ENCODE measurements around the gene BNC2. TPM values are rescaled to one million over a fixed set of nuclear protein-coding genes. Genes with fewer than 3 reads are reported as not detected.

BNC2 gene
- total RNA-seq, 2 donors from 2014 or later: 3.9 to 19.3 TPM

DNA sequence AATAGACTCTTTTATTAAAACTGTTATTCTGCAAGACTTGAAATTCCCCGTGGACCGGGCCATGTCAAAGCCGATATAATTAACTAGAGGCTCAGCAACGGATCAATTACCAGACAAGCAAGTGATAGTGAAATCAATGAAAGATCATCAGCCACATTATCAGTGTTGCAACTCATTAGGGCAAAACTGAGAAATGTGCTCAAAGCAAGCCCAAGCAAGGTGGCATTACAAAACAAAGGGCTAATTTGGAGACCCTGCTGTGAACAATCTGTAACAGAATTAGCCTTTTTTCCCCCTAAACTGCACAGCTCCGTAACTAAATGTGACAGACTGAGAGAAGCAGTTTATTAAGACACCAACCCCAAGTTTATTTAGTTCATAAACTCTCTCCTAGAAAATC, 140.3 kb downstream of the BNC2 start:
- DNase-seq (no peak), ATAC-seq (no peak)
- intact Hi-C loops (cut with DNase I, micrococcal nuclease): no loop called here

DNA sequence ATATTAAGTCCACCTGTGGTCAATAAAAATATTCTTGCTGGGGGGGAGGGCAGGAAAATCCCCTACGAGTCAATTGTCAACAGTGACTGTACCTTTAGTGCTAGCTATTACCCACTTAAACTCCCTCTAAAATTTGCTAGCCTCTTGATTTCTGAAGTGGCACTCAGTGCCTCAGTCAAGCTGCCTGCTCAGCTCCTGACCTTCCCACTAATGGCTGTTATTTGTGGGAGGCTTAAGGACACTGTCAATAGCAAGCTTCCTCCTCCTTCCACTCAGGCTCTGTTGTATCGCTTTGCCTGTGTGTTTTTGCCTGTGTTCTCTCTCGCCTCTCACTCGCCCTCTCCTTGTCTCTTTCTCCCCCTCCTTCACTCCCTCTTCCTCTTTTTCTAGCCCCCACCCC, 140.8 kb downstream of the BNC2 start:
- ATAC-seq (no peak), DNase-seq (no peak)
- intact Hi-C loops (cut with DNase I, micrococcal nuclease): loop anchor here in 1 of 2 donors (10.0 kb wide), 1 partner anchor 135 kb away; no protein-coding TSS in a partner anchor

DNA sequence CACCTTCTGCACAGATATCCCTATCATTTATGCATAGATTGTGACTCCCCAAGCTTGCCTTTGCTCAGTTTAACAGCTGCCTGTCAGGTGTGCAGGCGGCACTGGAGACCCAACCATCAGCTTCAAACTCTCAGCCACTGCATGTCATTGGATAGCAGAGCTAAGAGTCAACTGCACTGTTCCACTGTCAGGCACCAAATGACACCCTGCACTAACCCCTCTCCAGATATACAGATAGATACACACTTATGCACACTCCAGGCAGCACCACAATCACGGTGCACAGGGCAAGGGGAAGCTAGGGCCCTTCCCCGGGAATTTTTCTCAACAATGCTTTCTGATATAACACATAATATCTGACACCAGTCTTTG, 142.3 kb downstream of the BNC2 start:
- ATAC-seq: no peak
- intact Hi-C loops (cut with DNase I, micrococcal nuclease): loop anchor here in 1 of 2 donors (10.0 kb wide), 1 partner anchor 137 kb away; no protein-coding TSS in a partner anchor

DNA sequence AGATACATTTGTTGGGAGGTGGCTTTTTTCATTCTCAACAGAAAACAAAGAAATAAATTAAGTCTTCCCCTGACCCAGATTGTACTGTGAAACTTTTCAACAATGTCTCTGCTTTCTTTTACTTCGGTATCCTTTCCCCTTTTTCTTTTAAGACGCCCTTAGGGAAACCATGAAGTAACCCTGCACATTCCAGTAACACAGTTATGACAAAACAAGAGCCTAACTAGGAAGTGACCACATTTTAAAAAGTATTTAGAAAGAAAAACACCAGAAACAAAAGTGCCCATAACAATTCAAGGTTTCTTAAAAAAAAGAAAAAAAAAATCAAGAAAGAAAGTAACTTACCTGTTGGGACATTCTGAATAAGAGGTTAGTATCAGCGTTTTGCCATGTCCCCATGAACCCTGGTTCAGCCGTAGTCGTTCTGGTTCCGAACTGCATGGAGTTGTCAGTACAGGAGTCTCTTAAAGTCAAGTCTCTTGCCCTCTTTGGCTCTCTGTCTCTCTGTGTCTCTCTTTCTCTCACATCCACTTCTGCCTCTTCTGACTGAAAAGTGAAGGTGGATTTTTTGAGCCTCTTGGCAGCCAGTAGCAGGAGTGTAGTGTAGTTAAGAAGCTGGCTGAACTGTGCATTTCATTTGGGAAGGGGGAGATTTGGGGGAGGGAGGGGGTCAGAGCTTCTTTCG, 142.9 kb downstream of the BNC2 start:
- intact Hi-C loops (cut with DNase I, micrococcal nuclease): loop anchor here in 1 of 2 donors (10.0 kb wide), 1 partner anchor 137 kb away; no protein-coding TSS in a partner anchor
- ATAC-seq (peak; percentile 7), DNase-seq (no peak)

More for the DNA sequence above, 142.3 kb downstream of the BNC2 start:
- DNase-seq: no peak

DNA sequence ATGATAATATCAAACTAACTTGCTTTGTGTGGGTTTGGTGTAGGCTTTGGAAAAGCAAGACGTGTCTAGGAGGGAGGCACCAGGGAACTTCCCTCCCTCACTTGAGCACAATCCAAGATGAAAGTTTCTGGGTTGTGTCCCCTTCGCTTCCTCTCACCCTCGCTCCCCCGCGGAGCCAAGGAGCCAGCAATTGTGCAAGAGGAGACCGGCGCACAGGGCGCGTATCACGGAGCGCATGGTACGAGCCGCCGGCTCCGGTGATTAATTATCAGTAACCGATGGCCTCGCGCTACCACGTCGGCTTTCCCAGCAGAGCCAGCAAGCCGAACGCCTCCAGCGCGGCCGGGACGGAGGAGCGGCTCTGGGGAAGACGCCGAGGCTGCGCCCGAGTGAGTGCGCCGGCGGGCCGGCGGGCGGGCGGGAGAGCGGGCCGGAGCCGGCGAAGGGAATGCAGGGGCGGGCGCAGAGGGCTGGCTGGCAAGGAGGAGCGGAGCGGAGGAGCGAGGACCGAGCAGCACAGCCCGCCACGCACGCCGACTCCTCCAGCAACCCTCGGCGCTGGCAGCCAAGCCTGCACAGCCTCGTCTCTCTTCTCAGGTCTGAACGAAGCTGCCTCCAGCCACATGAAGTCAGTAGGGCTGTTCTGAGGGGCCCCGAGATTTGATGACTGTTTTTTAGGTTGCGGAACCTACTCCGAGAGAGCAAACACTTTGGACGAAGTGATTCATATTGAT, 143.6 kb downstream of the BNC2 start:
- ATAC-seq (peak; percentile 93), DNase-seq (peak; percentile 53 to 61)
- intact Hi-C loops (cut with DNase I, micrococcal nuclease): loop anchor here in 1 of 2 donors (10.0 kb wide), 1 partner anchor 138 kb away; no protein-coding TSS in a partner anchor

DNA sequence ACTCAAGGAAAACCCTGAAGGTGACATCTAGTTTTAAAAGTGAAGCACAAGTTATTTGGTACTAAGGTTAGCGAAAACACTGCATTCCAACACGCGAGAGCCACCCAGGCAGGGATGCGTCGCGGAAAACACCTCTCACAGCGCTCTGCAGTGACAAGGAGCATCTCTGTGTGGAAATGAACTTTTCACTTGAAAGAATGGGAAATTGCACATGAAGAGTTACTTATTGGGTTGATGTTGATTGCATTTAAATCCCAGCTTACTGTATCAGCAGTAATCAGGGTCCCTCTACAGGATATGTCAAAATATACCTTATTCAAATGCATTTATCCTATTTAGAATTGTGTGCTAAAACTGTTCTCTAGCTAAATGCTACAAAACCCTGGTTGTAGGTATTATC, 144.4 kb downstream of the BNC2 start:
- no peak for ATAC-seq
- intact Hi-C loops (cut with DNase I, micrococcal nuclease): loop anchor here in 1 of 2 donors (10.0 kb wide), 1 partner anchor 139 kb away; no protein-coding TSS in a partner anchor
- DNase-seq: no peak

DNA sequence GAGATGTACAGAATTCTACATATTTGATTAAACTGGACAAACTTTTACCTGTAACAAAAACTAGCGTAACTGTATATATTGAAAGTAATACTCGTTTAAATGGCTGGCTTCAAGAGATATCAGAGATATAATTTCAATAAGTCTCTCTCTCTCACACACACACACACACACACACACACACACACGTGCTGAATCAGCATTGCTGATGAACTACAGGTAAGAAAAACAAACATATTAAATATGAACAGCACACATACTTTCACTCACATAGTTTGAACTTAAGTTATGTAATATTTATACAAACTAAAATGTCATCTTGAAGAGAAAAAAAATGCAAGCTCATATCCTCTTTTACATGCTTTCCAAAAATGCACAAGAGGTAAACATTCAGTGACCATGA, 145.4 kb downstream of the BNC2 start:
- ATAC-seq: no peak
- intact Hi-C loops (cut with DNase I, micrococcal nuclease): loop anchor here in 1 of 2 donors (10.0 kb wide), 1 partner anchor 140 kb away; no protein-coding TSS in a partner anchor
- no peak for DNase-seq

DNA sequence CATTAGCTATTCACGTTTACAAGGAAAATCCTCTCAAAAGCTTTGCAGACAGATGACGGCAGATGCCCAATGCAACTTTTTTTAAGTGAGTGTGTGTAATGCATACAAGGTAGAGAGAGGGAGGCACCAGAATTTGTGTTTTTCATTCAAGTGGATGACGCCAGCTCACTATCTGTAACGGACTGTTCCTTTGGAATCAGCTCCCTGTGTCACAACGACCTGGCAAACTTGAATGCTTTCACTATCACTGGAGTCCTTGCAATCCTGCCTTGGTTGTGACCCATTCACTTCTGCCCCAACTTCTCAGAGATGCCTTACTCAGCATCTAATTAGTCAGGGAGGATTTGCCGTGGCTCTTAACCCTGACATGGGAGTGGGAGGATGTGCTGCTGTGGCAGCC, 148.5 kb downstream of the BNC2 start:
- no peak for ATAC-seq
- peak in 1 of 2 donors; percentile 37 for DNase-seq
- intact Hi-C loops (cut with DNase I, micrococcal nuclease): loop anchor here in 1 of 2 donors (10.0 kb wide), 1 partner anchor 143 kb away; no protein-coding TSS in a partner anchor

DNA sequence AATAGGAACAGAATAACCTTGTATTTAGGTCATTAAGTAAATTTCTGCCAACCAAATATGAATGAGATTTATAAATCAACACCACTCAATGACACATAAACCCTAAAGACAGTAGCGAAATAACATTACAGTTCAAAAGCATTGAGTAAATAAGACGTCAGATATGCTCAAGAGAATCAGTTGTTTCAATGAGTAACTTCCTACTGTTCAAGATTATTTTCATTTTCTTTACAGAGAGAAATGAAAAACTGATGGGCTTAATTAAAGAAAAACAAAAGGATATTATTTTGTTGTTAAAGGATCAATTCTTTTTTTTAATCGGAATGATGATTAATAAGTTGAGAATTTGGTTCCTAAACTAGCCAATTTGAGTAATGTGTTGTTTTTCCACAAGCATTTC, 150.1 kb downstream of the BNC2 start:
- DNase-seq (no peak), ATAC-seq (no peak)
- intact Hi-C loops (cut with DNase I, micrococcal nuclease): loop anchor here in 1 of 2 donors (10.0 kb wide), 1 partner anchor 144 kb away; no protein-coding TSS in a partner anchor

DNA sequence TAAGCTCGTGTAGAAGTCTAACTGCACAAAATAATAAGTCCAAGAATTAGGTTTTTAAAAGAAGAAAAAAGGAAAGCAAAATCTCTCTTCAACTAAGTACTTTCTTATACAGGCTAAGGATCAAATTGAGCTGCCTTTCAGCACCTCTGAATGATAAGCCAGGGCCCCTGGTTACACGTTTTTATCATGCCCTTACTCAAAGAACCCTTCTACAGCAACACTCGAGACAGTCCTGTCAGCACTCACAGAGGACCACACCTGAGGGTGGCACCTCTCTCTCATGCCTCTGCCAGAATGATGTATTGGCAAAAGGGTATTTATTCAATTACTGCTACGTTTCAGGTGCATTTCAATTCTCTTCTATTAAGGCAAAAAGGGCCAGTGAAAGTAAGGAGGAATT, 150.5 kb downstream of the BNC2 start:
- intact Hi-C loops (cut with DNase I, micrococcal nuclease): loop anchor here in 1 of 2 donors (10.0 kb wide), 1 partner anchor 145 kb away; no protein-coding TSS in a partner anchor
- DNase-seq (no peak), ATAC-seq (no peak)

DNA sequence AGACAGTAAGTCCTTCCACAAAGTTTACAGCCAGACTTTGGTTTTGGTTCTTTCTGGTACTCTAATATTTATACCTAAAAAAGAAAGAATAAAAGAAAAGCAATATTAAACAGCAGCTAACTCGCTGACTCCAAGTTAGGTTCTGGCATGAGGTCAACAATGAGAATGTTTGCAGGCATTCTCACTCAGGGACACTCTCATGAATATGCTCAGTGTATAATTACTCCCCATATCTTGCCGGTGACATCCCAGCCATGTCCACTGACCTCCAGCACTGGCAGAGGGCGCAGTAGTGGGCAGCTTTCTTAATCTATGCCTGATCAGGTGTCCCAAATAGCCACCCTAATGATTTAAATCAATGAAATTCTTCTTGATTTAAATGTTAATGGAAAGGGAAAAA, 151.5 kb downstream of the BNC2 start:
- intact Hi-C loops (cut with DNase I, micrococcal nuclease): no loop called here
- DNase-seq (no peak), ATAC-seq (no peak)

DNA sequence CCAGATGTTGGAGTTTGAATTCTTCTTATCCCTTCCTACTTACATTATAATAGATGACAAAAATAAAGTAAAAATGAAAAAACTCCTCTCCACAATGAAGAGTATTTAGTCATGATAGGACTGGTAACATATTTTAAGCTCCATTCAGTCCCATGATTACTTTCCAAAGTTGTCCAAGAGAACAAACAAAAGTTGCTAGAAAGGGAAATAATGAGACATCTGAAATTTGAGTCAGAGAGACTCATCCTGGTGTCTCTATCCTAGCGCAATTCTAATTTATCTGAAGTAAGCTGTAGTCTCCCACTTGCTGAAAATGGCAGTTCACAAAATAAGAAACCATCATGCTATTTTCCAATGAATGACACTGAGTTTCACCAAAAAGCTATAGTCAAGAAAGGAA, 152.2 kb downstream of the BNC2 start:
- DNase-seq (no peak), ATAC-seq (no peak)
- intact Hi-C loops (cut with DNase I, micrococcal nuclease): no loop called here

DNA sequence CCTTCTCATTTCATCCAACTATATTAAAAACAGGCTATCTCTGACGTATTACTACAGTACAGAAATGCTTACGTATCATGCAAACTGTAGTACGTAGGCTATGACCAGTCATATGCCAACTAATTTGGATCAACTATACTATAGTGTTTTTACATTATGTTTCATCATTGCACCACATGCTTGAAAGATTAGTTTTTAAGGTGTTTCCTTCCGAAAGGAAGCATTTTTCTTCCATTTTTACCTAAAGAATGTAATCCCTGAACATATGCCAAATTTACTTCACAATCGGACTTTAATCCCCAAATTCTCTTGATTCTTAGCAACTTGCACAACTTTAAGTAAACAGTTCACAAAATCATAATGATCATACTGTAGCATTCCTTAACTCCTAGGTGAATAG, 153.9 kb downstream of the BNC2 start:
- DNase-seq: no peak
- intact Hi-C loops (cut with DNase I, micrococcal nuclease): no loop called here

DNA sequence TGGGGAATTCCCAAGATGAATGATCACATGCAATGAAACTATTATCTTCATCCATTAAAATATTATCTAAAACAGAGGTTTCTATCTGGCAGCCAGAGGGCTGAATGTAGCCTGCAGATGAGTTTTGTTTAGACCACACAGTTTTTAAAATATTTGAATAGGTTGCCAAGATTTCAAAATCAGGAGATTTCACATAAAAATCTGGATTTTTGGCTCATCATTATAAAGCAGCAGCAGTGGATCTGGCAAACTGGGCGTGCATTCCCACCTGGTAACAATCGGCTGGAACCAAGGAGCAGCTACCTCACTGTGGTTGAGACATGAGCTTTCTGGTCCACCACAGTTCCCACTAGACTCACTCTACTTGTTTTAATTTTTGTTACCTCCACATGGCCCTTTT, 155.1 kb downstream of the BNC2 start:
- intact Hi-C loops (cut with DNase I, micrococcal nuclease): no loop called here
- DNase-seq (no peak), ATAC-seq (no peak)

More for the DNA sequence above, 153.9 kb downstream of the BNC2 start:
- no peak for ATAC-seq

DNA sequence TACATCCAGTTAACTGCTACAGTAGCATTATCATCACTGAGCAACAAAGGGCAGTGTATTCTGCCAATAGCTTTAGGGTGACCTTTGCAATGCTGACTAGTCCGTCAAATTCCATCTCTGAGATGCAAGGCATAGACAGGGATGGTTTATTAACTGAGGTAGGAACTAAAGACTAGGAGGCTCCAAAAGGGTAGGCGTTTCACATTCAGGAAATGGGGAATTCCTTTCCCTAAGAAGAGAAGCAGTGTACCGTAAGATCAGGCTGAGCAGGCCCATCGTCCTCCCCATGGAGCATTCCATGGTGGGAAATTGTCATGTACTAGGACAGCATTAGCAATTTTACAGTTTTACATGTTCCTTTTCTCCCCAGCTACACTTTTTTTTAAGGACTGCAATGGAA, 157.7 kb downstream of the BNC2 start:
- DNase-seq: no peak
- ATAC-seq: no peak
- intact Hi-C loops (cut with DNase I, micrococcal nuclease): no loop called here

DNA sequence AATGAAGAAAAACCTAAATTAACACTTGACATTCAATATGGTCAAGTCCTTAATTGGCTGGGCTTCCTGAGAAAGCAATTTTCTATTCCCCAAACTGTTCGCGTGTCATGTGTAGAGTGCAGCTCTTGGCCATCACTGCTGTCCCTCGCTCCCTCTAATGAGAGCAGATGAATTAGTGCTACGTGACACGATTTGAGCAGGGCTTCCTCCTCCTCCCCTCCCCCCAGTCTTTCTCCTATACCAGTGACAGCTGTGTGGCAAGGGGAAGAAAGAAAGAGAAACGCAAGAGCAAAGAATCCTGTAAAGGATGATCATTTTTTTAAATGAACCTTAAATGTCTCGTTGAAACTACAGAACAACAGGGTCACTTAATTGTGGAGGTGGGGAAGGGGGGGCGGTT, 159.6 kb downstream of the BNC2 start:
- intact Hi-C loops (cut with DNase I, micrococcal nuclease): no loop called here
- DNase-seq (no peak), ATAC-seq (no peak)

DNA sequence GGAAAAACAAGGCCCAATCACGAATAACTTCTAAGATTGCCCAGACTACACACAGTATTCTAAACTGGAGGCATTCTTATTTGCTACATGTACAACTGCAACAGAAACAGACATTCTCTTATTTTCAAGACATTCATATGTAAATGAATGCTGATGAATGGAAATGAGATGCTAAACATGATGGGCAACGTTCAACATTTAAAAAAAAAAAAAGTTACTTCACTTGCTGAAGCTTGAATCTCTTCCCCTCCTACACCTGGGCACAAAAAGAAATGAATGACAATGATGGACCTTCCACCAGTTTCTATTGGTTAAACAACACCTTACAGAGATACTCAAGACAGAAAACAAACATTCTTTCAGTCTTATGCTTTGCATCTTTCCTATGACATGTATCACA, 160.5 kb downstream of the BNC2 start:
- no peak for DNase-seq
- no peak for ATAC-seq
- intact Hi-C loops (cut with DNase I, micrococcal nuclease): no loop called here

DNA sequence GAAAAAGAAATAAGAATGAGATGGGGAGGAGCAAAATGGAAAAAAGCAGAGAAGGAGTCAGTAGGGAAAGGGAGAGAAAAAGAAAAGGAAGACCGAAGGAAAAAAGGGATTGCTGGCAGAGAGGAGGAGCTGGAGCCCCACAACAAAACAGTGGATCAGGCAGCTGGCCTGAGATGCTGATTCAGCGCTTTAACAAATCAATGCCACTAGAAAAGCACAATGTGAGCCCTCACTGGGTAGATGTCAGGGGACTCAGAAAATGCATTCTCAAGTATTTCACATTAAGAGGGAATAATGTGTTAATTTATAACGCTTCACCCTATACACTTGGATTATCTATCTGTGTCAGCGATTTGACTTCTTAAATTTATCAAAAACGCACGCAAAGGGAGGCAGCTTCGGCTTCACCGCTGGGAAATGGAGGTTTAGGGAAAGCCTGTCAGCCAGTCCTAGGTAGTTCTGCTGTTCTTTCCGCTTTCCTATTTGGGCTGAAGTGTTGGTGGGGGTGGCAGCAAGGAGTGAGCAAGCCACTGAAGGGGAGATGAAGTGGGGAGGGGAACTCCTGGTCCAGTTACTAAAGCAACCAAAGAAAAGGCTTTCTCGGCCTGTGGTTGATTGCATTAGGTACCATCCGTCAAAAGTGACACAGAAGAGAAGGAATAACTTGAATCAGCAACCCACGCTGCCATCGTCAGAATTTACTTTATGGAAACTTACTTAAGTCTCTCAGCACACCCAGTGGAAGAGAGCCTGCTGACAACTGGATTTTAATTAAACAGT, 161.6 kb downstream of the BNC2 start:
- ATAC-seq (no peak), DNase-seq (no peak)
- intact Hi-C loops (cut with DNase I, micrococcal nuclease): no loop called here

DNA sequence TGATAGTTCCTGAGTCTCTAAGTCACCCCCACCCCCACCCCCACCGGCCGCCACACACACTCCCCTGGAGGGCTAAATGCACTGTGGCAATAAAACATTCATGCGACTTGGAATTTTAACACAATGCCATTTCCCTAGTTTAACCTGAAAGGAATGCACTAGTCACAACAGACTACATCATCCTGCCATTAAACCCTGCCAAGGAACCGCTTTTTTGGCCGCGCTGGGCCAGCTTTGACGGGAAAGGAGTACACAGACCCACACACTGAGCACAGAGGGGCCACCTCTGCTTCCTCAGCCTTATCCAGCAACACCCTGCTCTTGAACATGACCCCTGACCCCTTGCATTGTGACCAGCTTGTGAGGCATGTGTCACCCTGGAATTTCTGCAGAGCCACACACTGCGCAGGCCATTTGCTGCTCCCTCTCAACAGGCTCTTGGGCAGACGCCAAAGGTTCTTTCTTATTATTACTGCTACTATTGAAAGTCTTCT, 165.3 kb downstream of the BNC2 start:
- peak; percentile 26 for ATAC-seq
- peak; percentile 35 to 60 for DNase-seq
- intact Hi-C loops (cut with DNase I, micrococcal nuclease): no loop called here
